Endothelial cell (in vitro differentiated cells): ENCODE data around the gene ADAMTS18. TPM values are rescaled to one million over a fixed set of nuclear protein-coding genes. Genes with fewer than 3 reads are reported as not detected.

Source experiments
- DNase-seq: peaks from one replicate; pipeline ENCODE4 v3.0.0; 2021; ENCODE audit warnings: low spot score
- H3K27ac Mint-ChIP-seq: one replicate; pipeline ENCODE4 v1.8.0; 2021; ENCODE audit warnings: mixed read lengths, inconsistent platforms; ENCODE audit not compliant: unreplicated experiment
- H3K27me3 Mint-ChIP-seq: one replicate; pipeline ENCODE4 v1.8.0; 2021; ENCODE audit warnings: mild to moderate bottlenecking, moderate library complexity, mixed read lengths, inconsistent platforms; ENCODE audit not compliant: unreplicated experiment
- H3K36me3 Mint-ChIP-seq: one replicate; pipeline ENCODE4 v1.8.0; 2021; ENCODE audit warnings: mild to moderate bottlenecking, low read depth, mixed read lengths, inconsistent platforms; ENCODE audit not compliant: unreplicated experiment
- H3K4me1 Mint-ChIP-seq: one replicate; pipeline ENCODE4 v1.8.0; 2021; ENCODE audit warnings: mild to moderate bottlenecking, mixed read lengths, inconsistent platforms; ENCODE audit not compliant: unreplicated experiment
- H3K4me3 Mint-ChIP-seq: one replicate; pipeline ENCODE4 v1.8.0; 2021; ENCODE audit warnings: mild to moderate bottlenecking, mixed read lengths, inconsistent platforms; ENCODE audit not compliant: unreplicated experiment
- H3K9me3 Mint-ChIP-seq: one replicate; pipeline ENCODE4 v1.8.0; 2021; ENCODE audit warnings: mixed read lengths, inconsistent platforms; ENCODE audit not compliant: unreplicated experiment
- CTCF ChIP-seq: fragments of 200-600 bp; sonication (generic); IDR thresholded peaks from one replicate; pipeline ENCODE4 v1.5.0; 2021; ENCODE audit warnings: antibody characterized with exemption; ENCODE audit not compliant: unreplicated experiment
- total RNA-seq: library from RNA; stranded (reverse); fragmentation: NEBNext Ultra II Directional; extraction: Animal tissue kit (Norgen Biotek cat#: 25700); gene quantifications from one replicate; pipeline ENCODE4 v1.2.1, GENCODE V29; 2021; ENCODE audit not compliant: unreplicated experiment

ADAMTS18 gene
- total RNA-seq, 1 donor from 2014 or later = 0.69 TPM

GRCh38 chr16:77403732-77404131 lies 31.1 kb downstream of the ADAMTS18 start:
- H3K27ac Mint-ChIP-seq = no peak overlapping the region
- H3K27me3 Mint-ChIP-seq = no peaks in the 10 kb centered on the region
- DNase-seq = no peak
- no peak overlapping the region for H3K4me3 Mint-ChIP-seq
- no peaks in the 10 kb centered on the region for H3K36me3 Mint-ChIP-seq
- H3K4me1 Mint-ChIP-seq = no peaks in the 10 kb centered on the region
- no peaks in the 10 kb centered on the region for H3K9me3 Mint-ChIP-seq
- no peak for TF ChIP-seq CTCF

- no peak for DNase-seq
- Mint-ChIP-seq H3K27ac (no peak overlapping the region), H3K4me3 (no peak overlapping the region), H3K27me3 (no peaks in the 10 kb centered on the region), H3K36me3 (no peaks in the 10 kb centered on the region), H3K9me3 (no peaks in the 10 kb centered on the region), H3K4me1 (peaks cover 2% of the 10 kb centered on the region)
- no peak for TF ChIP-seq CTCF
These were observed 32.2 kb downstream of the ADAMTS18 start for GRCh38 chr16:77402672-77403071.

GRCh38 chr16:77402118-77402517 lies 32.7 kb downstream of the ADAMTS18 start:
- no peak for DNase-seq
- H3K27me3 Mint-ChIP-seq = no peaks in the 10 kb centered on the region

GRCh38 chr16:77399546-77399945 lies 35.3 kb downstream of the ADAMTS18 start:
- no peak for DNase-seq
- Mint-ChIP-seq H3K4me3 (no peak overlapping the region), H3K36me3 (no peaks in the 10 kb centered on the region), H3K9me3 (no peaks in the 10 kb centered on the region), H3K27me3 (no peaks in the 10 kb centered on the region), H3K27ac (no peak overlapping the region), H3K4me1 (peaks cover 2% of the 10 kb centered on the region)
- TF ChIP-seq CTCF = no peak

More at GRCh38 chr16:77402118-77402517, 32.7 kb downstream of the ADAMTS18 start:
- Mint-ChIP-seq H3K9me3 (no peaks in the 10 kb centered on the region), H3K27ac (no peak overlapping the region), H3K4me1 (peaks cover 2% of the 10 kb centered on the region), H3K36me3 (no peaks in the 10 kb centered on the region), H3K4me3 (no peak overlapping the region)
- TF ChIP-seq CTCF = no peak

- no peaks in the 10 kb centered on the region for H3K27me3 Mint-ChIP-seq
- H3K4me3 Mint-ChIP-seq = no peak overlapping the region
- TF ChIP-seq CTCF = no peak
- H3K9me3 Mint-ChIP-seq = no peaks in the 10 kb centered on the region
- DNase-seq = no peak
- H3K36me3 Mint-ChIP-seq = no peaks in the 10 kb centered on the region
- peaks cover 2% of the 10 kb centered on the region for H3K4me1 Mint-ChIP-seq
- no peak overlapping the region for H3K27ac Mint-ChIP-seq
These were observed 35.8 kb downstream of the ADAMTS18 start for GRCh38 chr16:77399066-77399465.
